Measurements from ENCODE around the gene TUBB1. TPM values are rescaled to one million over a fixed set of nuclear protein-coding genes. Genes with fewer than 3 reads are reported as not detected.

TUBB1 gene
- total RNA-seq, 1 experiment from 2014 or later, result 0.35 TPM

DNA sequence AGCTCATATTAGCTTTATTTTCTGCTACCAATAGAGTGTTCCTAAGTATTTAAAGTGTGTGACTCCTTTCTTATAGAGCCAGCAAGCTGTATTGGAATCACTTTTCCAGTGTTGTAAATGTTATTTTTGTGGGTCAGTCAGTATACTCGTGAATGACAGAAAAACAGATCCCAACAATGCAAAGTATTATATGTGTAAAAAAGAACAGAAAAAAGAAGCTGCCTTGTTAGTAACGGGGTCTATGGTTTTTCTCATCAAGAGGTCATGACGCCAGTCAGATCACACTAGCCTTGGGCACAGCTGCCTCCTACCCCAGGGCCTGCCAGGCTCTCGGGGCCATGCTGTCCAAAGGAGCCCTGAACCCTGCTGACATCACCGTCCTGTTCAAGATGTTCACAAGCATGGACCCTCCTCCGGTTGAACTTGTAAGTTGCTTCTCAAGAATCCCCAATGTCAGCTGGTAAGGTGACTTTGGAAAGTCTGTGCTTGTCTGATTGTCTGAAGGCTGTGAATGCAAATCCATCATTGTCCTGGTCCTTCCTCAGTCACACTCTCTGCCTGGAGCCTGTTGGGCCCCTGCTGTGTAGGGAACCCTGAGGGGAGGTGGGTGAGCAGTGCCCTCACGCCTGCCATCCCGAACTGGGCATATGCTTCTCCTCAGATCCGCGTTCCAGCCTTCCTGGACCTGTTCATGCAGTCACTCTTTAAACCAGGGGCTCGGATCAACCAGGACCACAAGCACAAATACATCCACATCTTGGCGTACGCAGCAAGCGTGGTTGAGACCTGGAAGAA, 28.4 kb upstream of the TUBB1 start:
- peaks cover 67% of the 10 kb centered on the region for H3K36me3 ChIP-seq (ENCODE audit: low read depth)
- CTCF ChIA-PET, result interaction anchor here (0.5 kb wide), 1 partner anchor 530 kb away, joined by 3 read pairs; no protein-coding TSS in a partner anchor
- no peak overlapping the region for H3K4me2 ChIP-seq
- DNase-seq, result no peak
- TF ChIP-seq EZH2 (IDR thresholded peaks at IDR 0.05; ENCODE audit: low read depth), result no peak
- TF ChIP-seq, protein P1, sequence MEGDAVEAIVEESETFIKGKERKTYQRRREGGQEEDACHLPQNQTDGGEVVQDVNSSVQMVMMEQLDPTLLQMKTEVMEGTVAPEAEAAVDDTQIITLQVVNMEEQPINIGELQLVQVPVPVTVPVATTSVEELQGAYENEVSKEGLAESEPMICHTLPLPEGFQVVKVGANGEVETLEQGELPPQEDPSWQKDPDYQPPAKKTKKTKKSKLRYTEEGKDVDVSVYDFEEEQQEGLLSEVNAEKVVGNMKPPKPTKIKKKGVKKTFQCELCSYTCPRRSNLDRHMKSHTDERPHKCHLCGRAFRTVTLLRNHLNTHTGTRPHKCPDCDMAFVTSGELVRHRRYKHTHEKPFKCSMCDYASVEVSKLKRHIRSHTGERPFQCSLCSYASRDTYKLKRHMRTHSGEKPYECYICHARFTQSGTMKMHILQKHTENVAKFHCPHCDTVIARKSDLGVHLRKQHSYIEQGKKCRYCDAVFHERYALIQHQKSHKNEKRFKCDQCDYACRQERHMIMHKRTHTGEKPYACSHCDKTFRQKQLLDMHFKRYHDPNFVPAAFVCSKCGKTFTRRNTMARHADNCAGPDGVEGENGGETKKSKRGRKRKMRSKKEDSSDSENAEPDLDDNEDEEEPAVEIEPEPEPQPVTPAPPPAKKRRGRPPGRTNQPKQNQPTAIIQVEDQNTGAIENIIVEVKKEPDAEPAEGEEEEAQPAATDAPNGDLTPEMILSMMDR (conservative IDR thresholded peaks at IDR 0.05), result no peak
- no peaks in the 10 kb centered on the region for H3K4me1 ChIP-seq (replicated peaks; ENCODE audit: insufficient read depth)
- H3K4me3 ChIP-seq, result no peak overlapping the region
- no peaks in the 10 kb centered on the region for H3K9me2 ChIP-seq (ENCODE audit: insufficient read depth)
- H3K27me3 ChIP-seq (ENCODE audit: insufficient read depth, low read depth), result no peaks in the 10 kb centered on the region
- peaks cover 42% of the 10 kb centered on the region for H3F3A ChIP-seq (ENCODE audit: insufficient read depth, low read depth)
- no peak overlapping the region for H3K27ac ChIP-seq
- intact Hi-C loops (cut with micrococcal nuclease; ENCODE audit: unreplicated experiment), result no loop called here
- peaks cover 17% of the 10 kb centered on the region for H4K20me1 ChIP-seq (ENCODE audit: insufficient read depth)
- no peaks in the 10 kb centered on the region for H3K9me3 ChIP-seq (ENCODE audit: insufficient read depth, low read depth)
- no TSS peak for BruUV-seq (replicated peaks)
- H3K79me2 ChIP-seq (ENCODE audit: low read depth), result peaks cover 8% of the 10 kb centered on the region
- H2AFZ ChIP-seq, result no peak overlapping the region
- POLR2A ChIA-PET (ENCODE audit: unreplicated experiment), result interaction anchor here (0.6 kb wide), 1 partner anchor 20 kb away, joined by 5 read pairs; no protein-coding TSS in a partner anchor

DNA sequence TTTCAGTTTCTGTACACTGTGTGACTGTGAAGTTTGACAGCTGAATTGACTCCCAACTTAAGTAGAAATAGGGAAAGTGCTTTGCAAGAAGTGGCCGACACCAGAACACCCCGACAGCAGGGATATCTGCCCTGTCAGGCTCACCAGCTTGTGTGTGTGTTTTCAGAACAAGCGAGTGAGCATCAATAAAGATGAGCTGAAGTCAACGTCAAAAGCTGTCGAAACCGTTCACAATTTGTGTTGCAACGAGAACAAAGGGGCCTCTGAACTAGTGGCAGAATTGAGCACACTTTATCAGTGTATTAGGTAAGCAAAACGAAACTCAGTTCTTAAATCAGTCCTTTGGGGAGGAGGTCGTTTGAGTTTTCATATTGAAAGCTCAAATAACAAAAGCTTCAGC, 27.5 kb upstream of the TUBB1 start:
- H2AFZ ChIP-seq, result no peak overlapping the region
- peaks cover 22% of the 10 kb centered on the region for H4K20me1 ChIP-seq (ENCODE audit: insufficient read depth)
- no peak overlapping the region for H3K27ac ChIP-seq
- intact Hi-C loops (cut with micrococcal nuclease; ENCODE audit: unreplicated experiment), result no loop called here
- H3K4me2 ChIP-seq, result no peak overlapping the region
- no peak overlapping the region for H3K4me3 ChIP-seq
- H3K9me3 ChIP-seq (ENCODE audit: insufficient read depth, low read depth), result no peaks in the 10 kb centered on the region
- peaks cover 6% of the 10 kb centered on the region for H3K79me2 ChIP-seq (ENCODE audit: low read depth)
- ChIA-PET POLR2A (ENCODE audit: unreplicated experiment) (interaction anchor here (0.6 kb wide), 1 partner anchor 319 kb away, joined by 7 read pairs; no protein-coding TSS in a partner anchor), CTCF (no interaction called here)
- H3F3A ChIP-seq (ENCODE audit: insufficient read depth, low read depth), result peaks cover 49% of the 10 kb centered on the region
- no peak for TF ChIP-seq EZH2 (IDR thresholded peaks at IDR 0.05; ENCODE audit: low read depth)
- TF ChIP-seq, protein P1 (conservative IDR thresholded peaks at IDR 0.05), result no peak
- H3K27me3 ChIP-seq (ENCODE audit: insufficient read depth, low read depth), result no peaks in the 10 kb centered on the region
- H3K9me2 ChIP-seq (ENCODE audit: insufficient read depth), result no peaks in the 10 kb centered on the region
- DNase-seq, result no peak
- no peaks in the 10 kb centered on the region for H3K4me1 ChIP-seq (replicated peaks; ENCODE audit: insufficient read depth)
- peaks cover 74% of the 10 kb centered on the region for H3K36me3 ChIP-seq (ENCODE audit: low read depth)
- BruUV-seq (replicated peaks), result no TSS peak

DNA sequence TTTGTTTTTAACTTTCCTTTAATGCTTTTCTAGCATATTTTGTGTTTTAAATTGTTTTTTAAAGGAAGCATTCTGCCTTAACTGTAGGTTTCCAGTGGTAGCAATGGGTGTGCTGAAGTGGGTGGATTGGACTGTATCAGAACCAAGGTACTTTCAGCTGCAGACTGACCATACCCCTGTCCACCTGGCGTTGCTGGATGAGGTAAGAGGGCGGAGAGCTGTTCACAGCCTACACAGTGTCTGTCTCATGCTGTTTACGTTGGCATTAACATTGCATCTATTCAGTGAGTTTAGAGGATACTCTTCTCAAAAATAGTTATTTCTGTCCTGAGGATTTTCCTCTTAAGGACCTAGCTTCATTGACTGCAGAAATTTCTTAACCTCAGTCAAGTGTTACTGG, 26.3 kb upstream of the TUBB1 start:
- H3K4me2 ChIP-seq, result no peak overlapping the region
- H3K4me3 ChIP-seq, result no peak overlapping the region
- H3F3A ChIP-seq (ENCODE audit: insufficient read depth, low read depth), result peaks cover 59% of the 10 kb centered on the region
- H3K27ac ChIP-seq, result no peak overlapping the region
- H2AFZ ChIP-seq, result no peak overlapping the region
- ChIA-PET POLR2A (ENCODE audit: unreplicated experiment) (interaction anchor here (0.7 kb wide), 1 partner anchor 930 kb away, joined by 4 read pairs; no protein-coding TSS in a partner anchor), CTCF (no interaction called here)
- peaks cover under 1% of the 10 kb centered on the region; the same call in 1 of the 2 replicates for H3K79me2 ChIP-seq (ENCODE audit: low read depth)
- H4K20me1 ChIP-seq (ENCODE audit: insufficient read depth), result peaks cover 22% of the 10 kb centered on the region
- no peaks in the 10 kb centered on the region for H3K27me3 ChIP-seq (ENCODE audit: insufficient read depth, low read depth)
- intact Hi-C loops (cut with micrococcal nuclease; ENCODE audit: unreplicated experiment), result no loop called here
- no peaks in the 10 kb centered on the region for H3K9me3 ChIP-seq (ENCODE audit: insufficient read depth, low read depth)
- DNase-seq, result no peak
- peaks cover 68% of the 10 kb centered on the region for H3K36me3 ChIP-seq (ENCODE audit: low read depth)
- no peaks in the 10 kb centered on the region for H3K4me1 ChIP-seq (replicated peaks; ENCODE audit: insufficient read depth)
- no peak for TF ChIP-seq EZH2 (IDR thresholded peaks at IDR 0.05; ENCODE audit: low read depth)
- TF ChIP-seq, protein P1 (conservative IDR thresholded peaks at IDR 0.05), result no peak
- BruUV-seq (replicated peaks), result no TSS peak
- no peaks in the 10 kb centered on the region for H3K9me2 ChIP-seq (ENCODE audit: insufficient read depth)
